ENCODE results near the gene DPP6. TPM values are rescaled to one million over a fixed set of nuclear protein-coding genes. Genes with fewer than 3 reads are reported as not detected.

DPP6 gene
- total RNA-seq, 1 donor from 2014 or later: 1.4 TPM

DNA sequence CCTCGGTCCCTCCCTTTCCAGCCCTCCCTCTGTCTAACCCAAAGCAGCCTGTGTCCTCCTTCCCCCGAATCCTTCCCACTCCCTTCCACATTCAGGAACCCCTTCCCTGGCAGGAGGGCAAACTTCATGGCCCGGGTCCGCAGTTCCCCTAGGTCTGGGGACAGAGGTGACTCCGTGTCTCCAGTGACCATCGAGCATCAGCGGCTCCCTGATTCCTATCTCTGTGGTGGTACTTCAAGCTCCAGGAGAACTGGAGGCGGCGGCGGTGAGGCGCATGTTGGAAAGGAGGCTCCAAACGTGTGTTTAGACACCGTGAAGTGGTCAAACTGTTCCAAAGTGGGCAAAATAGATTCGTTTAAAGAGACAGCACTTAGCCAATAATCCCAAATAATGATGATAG is 802.6 kb downstream of the DPP6 start:
- H3K4me1 Mint-ChIP-seq (ENCODE audit: unreplicated experiment): peaks cover 2% of the 10 kb centered on the region
- TF ChIP-seq, protein P1, sequence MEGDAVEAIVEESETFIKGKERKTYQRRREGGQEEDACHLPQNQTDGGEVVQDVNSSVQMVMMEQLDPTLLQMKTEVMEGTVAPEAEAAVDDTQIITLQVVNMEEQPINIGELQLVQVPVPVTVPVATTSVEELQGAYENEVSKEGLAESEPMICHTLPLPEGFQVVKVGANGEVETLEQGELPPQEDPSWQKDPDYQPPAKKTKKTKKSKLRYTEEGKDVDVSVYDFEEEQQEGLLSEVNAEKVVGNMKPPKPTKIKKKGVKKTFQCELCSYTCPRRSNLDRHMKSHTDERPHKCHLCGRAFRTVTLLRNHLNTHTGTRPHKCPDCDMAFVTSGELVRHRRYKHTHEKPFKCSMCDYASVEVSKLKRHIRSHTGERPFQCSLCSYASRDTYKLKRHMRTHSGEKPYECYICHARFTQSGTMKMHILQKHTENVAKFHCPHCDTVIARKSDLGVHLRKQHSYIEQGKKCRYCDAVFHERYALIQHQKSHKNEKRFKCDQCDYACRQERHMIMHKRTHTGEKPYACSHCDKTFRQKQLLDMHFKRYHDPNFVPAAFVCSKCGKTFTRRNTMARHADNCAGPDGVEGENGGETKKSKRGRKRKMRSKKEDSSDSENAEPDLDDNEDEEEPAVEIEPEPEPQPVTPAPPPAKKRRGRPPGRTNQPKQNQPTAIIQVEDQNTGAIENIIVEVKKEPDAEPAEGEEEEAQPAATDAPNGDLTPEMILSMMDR (IDR thresholded peaks at IDR 0.05; ENCODE audit: unreplicated experiment): no peak
- peaks cover 4% of the 10 kb centered on the region for H3K36me3 Mint-ChIP-seq (ENCODE audit: low read depth, unreplicated experiment)

DNA sequence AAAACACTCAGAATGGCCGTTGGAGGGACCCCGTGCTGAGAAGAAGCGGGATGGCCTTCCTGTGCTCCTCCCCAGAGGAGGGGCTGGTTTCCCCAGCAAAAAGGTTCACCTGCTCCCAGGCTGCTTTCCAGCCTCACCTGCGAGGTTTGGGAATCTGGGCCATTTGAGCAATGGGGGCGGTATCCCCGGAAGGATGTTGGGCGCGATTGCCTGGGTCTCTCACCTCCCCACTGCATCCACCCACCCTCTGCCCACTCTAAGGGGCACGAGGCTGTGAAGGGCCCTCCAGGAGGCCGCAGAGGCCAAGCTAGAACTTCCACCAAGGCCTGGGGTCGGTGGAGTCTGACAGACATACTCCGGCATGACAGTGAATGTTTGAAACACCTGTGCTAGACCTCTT is 803.2 kb downstream of the DPP6 start:
- peaks cover 4% of the 10 kb centered on the region for H3K36me3 Mint-ChIP-seq (ENCODE audit: low read depth, unreplicated experiment)
- no peak overlapping the region for H3K4me3 Mint-ChIP-seq (ENCODE audit: unreplicated experiment)
- DNase-seq (ENCODE audit: low spot score): no peak
- no peaks in the 10 kb centered on the region for H3K9me3 Mint-ChIP-seq (ENCODE audit: unreplicated experiment)
- H3K27ac Mint-ChIP-seq (ENCODE audit: unreplicated experiment): no peak overlapping the region
- TF ChIP-seq, protein P1 (IDR thresholded peaks at IDR 0.05; ENCODE audit: unreplicated experiment): no peak
- peaks cover 2% of the 10 kb centered on the region for H3K4me1 Mint-ChIP-seq (ENCODE audit: unreplicated experiment)
- H3K27me3 Mint-ChIP-seq (ENCODE audit: unreplicated experiment): peaks cover 2% of the 10 kb centered on the region

More for the DNA sequence above, 802.6 kb downstream of the DPP6 start:
- DNase-seq (ENCODE audit: low spot score): no peak
- H3K27ac Mint-ChIP-seq (ENCODE audit: unreplicated experiment): no peak overlapping the region
- no peaks in the 10 kb centered on the region for H3K9me3 Mint-ChIP-seq (ENCODE audit: unreplicated experiment)
- H3K27me3 Mint-ChIP-seq (ENCODE audit: unreplicated experiment): peaks cover 2% of the 10 kb centered on the region
- H3K4me3 Mint-ChIP-seq (ENCODE audit: unreplicated experiment): no peak overlapping the region

DNA sequence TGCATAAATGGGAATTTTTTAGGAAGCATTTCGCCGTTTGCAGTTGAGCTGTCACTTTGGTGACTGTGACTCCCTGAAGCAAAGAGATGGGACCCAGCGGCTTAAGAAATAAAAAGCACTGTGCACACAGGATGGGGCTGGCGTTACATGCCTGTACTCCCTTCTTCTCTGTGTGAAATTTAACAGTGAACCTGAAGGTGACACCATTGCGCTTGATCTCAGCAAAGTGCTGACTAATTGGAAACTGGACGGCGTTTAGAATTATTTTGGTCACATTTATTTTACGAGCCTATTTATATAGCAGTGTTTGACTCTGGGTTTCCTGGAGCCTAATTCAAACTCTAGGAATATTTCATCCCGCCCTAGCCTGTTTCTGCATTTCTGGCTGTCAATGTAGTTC is 804.5 kb downstream of the DPP6 start:
- TF ChIP-seq, protein P1 (IDR thresholded peaks at IDR 0.05; ENCODE audit: unreplicated experiment): no peak
- Mint-ChIP-seq H3K27me3 (ENCODE audit: unreplicated experiment) (peaks cover 2% of the 10 kb centered on the region), H3K27ac (ENCODE audit: unreplicated experiment) (no peak overlapping the region), H3K36me3 (ENCODE audit: low read depth, unreplicated experiment) (peaks cover 4% of the 10 kb centered on the region), H3K4me3 (ENCODE audit: unreplicated experiment) (no peak overlapping the region), H3K9me3 (ENCODE audit: unreplicated experiment) (no peaks in the 10 kb centered on the region), H3K4me1 (ENCODE audit: unreplicated experiment) (peaks cover 2% of the 10 kb centered on the region)
- no peak for DNase-seq (ENCODE audit: low spot score)

DNA sequence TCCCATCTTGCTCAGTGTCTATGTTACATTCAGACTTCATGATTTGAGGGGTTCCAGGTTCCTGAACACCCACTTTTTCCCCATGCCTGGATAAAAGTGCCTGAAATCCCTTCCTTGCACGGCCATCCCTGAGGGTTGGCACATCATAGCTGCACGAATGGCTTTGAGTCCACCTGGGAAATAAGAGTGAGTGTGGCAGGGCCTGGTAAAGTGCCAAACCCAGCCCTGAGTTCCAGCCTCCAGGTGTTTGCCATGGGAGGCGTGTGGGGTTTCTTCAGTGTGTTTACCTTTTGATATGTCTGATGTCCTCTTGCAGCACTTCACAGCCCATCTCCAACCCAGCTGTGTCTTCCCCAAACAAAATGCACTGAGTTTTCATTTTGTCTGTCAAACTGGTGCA is 805.0 kb downstream of the DPP6 start:
- Mint-ChIP-seq H3K27me3 (ENCODE audit: unreplicated experiment) (peaks cover 2% of the 10 kb centered on the region), H3K36me3 (ENCODE audit: low read depth, unreplicated experiment) (peaks cover 4% of the 10 kb centered on the region), H3K4me3 (ENCODE audit: unreplicated experiment) (no peak overlapping the region), H3K9me3 (ENCODE audit: unreplicated experiment) (no peaks in the 10 kb centered on the region), H3K27ac (ENCODE audit: unreplicated experiment) (no peak overlapping the region), H3K4me1 (ENCODE audit: unreplicated experiment) (peaks cover 2% of the 10 kb centered on the region)
- TF ChIP-seq, protein P1 (IDR thresholded peaks at IDR 0.05; ENCODE audit: unreplicated experiment): no peak
- no peak for DNase-seq (ENCODE audit: low spot score)

DNA sequence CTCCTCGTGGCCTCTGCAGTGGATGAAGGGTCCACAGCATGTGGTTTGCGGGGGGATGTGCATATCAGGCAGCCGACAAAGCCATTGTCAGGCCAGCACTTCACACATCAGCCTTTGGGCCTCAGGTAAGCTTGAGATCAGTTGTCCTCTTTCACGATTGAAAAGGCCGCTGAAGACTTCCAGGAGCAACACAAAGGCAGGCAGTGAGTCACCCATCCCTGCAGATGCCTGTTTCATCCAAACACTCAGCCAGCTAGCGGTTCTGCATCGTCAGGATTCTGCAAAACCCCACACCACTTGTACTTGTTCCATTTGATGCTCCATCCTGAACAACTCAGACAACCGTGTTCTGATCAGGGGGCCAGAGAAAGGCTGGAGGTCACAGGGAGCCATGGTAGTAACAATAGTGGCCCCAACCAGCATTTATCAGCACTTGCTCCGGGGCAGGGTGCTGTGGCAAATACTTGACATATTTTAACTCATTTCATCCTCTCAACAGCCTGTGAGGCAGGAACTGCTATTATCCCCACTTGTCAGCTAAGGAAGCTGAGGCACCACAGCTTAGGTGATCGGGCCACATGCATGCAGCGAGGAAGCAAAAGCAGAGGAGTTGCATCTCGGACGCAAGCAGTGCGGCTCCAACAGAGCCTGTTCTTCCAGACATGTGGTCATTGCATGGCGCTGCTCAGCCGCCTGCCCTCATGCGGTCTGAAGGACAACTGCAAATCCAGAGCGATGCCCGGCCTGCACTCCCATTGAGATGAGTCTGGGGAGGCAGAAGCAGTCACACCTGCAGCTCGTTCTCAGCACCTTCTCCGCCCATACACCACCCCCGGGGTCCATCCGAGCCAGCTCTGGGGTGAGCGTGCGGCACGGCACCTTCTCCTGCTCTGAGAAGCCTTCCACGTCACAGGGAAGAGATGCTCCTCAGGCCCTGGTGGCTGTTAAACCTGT is 805.8 kb downstream of the DPP6 start:
- H3K4me1 Mint-ChIP-seq (ENCODE audit: unreplicated experiment): peaks cover 2% of the 10 kb centered on the region
- H3K36me3 Mint-ChIP-seq (ENCODE audit: low read depth, unreplicated experiment): peaks cover 4% of the 10 kb centered on the region
- H3K9me3 Mint-ChIP-seq (ENCODE audit: unreplicated experiment): no peaks in the 10 kb centered on the region

More for the DNA sequence above, 805.8 kb downstream of the DPP6 start:
- TF ChIP-seq, protein P1 (IDR thresholded peaks at IDR 0.05; ENCODE audit: unreplicated experiment): no peak
- peaks cover 3% of the 10 kb centered on the region for H3K27me3 Mint-ChIP-seq (ENCODE audit: unreplicated experiment)
- H3K27ac Mint-ChIP-seq (ENCODE audit: unreplicated experiment): no peak overlapping the region
- no peak overlapping the region for H3K4me3 Mint-ChIP-seq (ENCODE audit: unreplicated experiment)
- DNase-seq (ENCODE audit: low spot score): no peak
